Activated CD4-positive, alpha-beta T cell treated with anti-CD3 and anti-CD28 coated beads, Interleukin-2, amount 50 U/mL, for 4 hours (primary cell): ENCODE results near the gene NPB.
A peak's percentile ranks its signal among the peaks of the same experiment; 100 is the strongest.
"Not testable (repeated sequence)": the region's sequence is repeated elsewhere in the genome, so short reads cannot be mapped to it uniquely, and the experiment has no call there.

Experiments
- DNase-seq, 2 experiments: peaks; one replicate each; pipeline ENCODE4 v3.0.0-alpha.2; 2020

The NPB gene

GRCh38 chr17:81913394-81914102 is 11.5 kb downstream of the NPB start:
- DNase-seq, result no peak

- DNase-seq, result no peak
Observed at GRCh38 chr17:81914103-81914850, 12.2 kb downstream of the NPB start.

- DNase-seq, result no peak
Observed at GRCh38 chr17:81915331-81915730, 13.3 kb downstream of the NPB start.

DNA sequence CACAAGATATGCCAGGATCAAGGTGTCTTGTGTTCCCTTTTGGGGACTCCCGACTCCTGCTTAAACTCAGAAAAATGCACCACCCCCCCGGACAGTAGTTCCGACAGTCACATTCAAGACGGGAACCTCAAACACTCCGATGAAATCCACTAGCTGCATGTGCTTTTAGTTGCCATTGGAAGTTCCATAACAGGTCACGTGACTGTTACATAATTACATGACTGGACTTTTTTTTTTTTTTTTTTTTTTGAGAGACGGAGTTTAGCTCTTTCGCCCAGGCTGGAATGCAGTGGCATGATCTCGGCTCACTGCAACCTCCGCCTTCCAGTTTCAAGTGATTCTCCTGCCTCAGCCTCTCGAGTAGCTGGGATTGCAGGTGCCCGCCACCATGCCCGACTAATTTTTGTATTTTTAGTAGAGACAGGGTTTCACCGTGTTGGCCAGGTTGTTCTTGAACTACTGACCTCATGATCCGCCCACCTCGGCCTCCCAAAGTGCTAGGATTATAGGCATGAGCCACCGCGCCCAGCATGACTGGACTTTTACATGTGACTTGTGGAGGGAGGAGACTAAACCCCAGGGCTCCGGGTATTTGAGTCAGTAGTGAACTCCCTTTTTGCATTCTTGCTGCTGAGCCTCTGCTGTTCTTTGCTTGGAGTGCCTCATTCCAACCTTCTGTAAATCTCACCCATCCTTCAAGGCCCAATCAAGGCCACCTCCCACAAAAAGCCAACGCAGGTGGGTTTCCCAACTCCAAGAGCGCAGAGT is 14.4 kb downstream of the NPB start:
- DNase-seq, result no peak

DNA sequence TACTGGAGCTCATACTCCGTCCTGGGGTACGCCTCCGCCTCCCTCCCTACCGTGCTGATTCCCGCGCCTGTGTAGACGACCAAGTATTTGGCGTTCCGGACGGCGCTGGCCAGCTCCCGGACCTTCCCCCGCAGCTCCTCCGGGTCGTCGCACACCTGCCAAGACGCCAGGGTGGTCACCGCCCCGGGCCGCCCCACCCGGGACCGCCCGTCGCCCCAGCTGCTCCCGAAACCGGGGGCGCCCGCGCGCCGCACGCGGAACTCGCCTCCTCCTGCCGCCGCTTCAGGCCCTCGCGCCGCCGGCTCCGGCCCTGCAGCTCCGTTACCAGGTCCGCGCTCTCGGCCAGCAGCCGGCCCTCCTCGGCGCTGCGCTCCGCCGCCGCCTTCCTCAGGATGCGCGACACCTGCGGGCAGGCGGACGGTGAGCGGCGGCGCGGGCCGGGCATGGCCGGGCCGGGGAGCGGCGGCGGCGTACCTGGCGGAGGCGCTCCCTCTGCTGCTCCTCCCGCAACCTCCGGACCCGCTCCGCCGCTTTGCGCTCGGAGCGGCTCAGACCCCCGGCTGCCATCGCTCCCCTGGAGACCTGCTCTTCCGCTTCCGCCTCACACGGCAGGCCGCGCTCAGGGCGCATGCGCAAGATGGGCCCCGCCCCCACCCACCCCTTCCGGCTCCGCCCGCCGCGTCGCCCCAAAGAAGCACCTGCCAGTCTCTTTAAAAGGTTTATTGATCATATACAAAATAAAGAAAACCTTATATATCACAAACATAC is 15.7 kb downstream of the NPB start, which contains the start of gene SIRT7:
Gene SIRT7, minus strand, starts transcription at position 612 of the 768 bp plus-strand sequence. Its CDS starts 45 bp downstream, at position 567.
- DNase-seq, result peak; percentile 69 to 74

GRCh38 chr17:81918333-81918669 is 16.3 kb downstream of the NPB start:
- not testable (repeated sequence) for DNase-seq

- no peak for DNase-seq
Observed at GRCh38 chr17:81918832-81919545, 17.0 kb downstream of the NPB start.

GRCh38 chr17:81920612-81921536 is 18.8 kb downstream of the NPB start:
- no peak for DNase-seq

- no peak for DNase-seq
Observed at GRCh38 chr17:81921537-81921862, 19.5 kb downstream of the NPB start.

DNA sequence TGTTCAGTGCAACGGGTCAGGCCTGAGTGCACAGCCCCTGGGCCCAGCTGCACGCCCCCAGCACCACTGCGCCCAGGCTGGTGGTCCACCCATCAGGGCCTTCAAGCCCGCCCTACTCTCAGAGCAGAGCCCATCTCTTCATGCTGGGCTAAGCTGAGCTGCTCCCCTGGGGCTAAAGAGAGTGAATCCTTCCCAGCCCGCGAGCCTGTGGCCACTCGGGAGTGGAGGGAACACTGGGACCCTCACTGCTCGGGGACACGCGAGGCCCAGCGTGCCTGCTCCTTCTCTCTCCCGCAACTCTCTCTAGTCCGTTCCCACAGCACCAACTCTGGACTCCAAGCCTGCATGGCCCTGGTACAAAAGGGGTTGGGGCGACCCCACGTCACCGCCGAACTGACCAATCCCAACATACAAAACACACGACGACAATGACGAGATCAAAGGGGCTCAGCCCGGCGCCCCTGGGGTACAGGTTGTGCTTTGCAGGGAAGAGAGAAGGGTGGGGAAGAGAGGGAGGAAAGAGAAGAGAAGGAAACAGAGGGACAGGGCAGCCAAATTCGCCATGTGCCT is 20.0 kb downstream of the NPB start:
- no peak for DNase-seq

DNA sequence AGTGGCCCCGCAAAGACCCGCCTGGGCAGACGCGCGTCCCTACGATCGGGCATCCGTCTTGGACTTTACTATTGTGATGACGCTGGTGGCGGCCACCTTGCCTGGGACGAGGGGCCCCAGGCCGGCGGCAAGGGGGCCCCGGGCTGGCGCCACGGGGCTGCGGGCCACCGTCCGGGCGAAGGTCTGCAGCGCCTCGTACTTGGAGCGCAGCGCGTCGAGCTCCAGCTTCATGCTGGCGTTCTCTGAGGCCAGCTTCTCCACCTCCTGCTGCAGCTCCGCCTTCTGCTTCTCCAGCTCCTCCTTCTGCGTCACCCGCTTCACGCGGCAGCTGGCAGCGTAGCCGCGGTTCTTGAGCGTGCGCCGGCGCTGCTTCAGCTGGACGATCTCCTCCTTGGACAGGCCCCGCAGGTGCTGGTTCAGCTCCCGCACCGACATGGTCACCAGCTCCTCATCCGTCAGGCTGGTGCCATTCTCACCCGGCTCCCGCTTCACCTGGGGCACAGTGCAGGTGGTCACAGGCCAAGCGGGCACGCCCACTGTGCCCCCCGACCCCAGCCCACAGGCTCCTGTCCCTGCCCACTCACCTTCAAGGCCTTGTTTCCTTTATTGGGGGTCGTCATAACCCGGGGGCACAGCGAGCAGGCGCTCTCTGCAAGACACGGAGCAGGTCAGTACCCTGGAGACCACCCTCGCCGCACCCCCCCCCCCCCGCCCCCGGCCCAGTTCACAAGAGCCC is 20.7 kb downstream of the NPB start:
- DNase-seq, result no peak

GRCh38 chr17:81923302-81924260 is 21.5 kb downstream of the NPB start:
- DNase-seq, result no peak

GRCh38 chr17:81924557-81925532 is 22.8 kb downstream of the NPB start:
- DNase-seq, result no peak

GRCh38 chr17:81925860-81926450 is 23.9 kb downstream of the NPB start:
- no peak for DNase-seq

- peak; percentile 50 to 60 for DNase-seq
Observed at GRCh38 chr17:81926451-81927151, 24.6 kb downstream of the NPB start.

DNA sequence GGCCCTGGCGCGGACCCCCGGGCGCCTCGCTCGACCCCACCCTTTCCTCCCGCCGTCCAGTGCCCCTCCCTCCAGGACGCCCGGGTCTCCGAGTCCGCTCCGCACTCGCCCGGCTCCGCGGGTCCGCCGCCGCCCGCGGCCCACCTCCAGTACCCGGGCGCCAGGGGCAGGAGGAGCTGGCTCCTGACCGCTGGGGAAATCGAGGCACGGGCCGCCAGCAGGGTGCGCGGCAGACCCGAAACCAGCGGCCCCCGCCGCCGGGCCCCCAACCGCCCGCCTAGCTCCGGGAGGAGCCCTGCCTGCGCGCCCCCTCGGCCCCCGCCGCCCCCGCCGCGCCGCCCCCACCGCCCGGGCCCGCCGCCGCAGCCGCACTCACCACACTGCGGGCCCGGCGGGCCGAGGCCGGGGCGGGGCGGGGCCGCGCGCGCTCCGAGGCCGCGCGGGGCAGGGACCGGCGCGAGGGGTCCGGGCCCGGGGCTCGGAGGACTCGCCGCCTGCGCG is 25.2 kb downstream of the NPB start:
- peak in 1 of 2 experiments; percentile 31 for DNase-seq
